Measurements from ENCODE around the gene ADH7. TPM values are rescaled to one million over a fixed set of nuclear protein-coding genes. Genes with fewer than 3 reads are reported as not detected.
A peak's percentile ranks its signal among the peaks of the same experiment; 100 is the strongest.
"Not testable (repeated sequence)": the region's sequence is repeated elsewhere in the genome, so short reads cannot be mapped to it uniquely, and the experiment has no call there.

ADH7 gene
- total and polyA plus RNA-seq, 9 donors: 0.38 TPM; not detected in 8

DNA sequence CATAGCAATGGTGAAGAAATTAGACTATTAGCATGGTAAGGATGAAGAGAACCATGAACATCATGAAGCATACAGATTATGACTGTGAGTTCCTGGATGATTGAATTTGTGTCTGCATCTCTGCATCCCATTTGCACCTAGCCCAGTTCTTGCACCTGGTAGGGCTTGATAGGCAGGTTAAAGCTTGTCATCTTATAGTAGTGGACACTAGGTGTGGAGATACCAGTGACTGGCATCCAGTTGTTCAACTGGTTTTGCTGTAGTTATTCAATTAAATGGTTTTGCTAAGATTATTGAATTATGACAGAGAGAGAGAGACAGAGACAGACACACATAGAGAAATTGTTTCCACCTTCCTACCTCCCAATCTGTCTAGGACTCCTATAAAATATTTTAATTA, 5.0 kb downstream of the ADH7 start:
- Histone ChIP-seq H3K4me1 (ENCODE audit: control insufficient read depth, insufficient read depth, low read length) (no peaks in the 10 kb centered on the region), H3K4me3 (ENCODE audit: low read length) (no peak overlapping the region), H3K9me3 (replicated peaks; ENCODE audit: control insufficient read depth, low read depth, low read length) (no peaks in the 10 kb centered on the region), H3K36me3 (ENCODE audit: control insufficient read depth, insufficient read depth, low read length) (no peaks in the 10 kb centered on the region), H3K27ac (ENCODE audit: low read length) (no peak overlapping the region), H3K27me3 (ENCODE audit: control insufficient read depth, insufficient read depth, low read length) (no peaks in the 10 kb centered on the region)
- no peak for DNase-seq

DNA sequence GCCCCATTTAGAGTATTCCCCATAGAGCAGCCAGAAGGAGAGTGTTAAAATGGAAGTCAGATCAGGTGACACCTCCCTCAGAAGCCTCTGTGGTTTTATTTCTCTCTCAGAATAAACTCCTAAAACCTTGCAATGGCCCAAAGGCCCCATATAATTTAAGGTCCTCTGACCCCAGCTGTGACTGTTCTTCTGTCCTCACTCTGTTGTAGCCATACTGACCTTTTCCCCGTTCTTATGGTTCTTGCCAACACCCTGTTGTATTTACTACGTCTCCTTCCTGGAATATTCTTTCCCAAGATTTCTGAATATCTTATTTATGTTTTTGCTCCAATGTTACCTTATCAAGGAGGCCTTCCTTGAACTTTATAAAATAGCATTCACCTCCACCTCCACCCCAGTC, 18.0 kb downstream of the ADH7 start:
- no peak for DNase-seq
- Histone ChIP-seq H3K27me3 (ENCODE audit: control insufficient read depth, insufficient read depth, low read length) (no peaks in the 10 kb centered on the region), H3K9me3 (replicated peaks; ENCODE audit: control insufficient read depth, low read depth, low read length) (no peaks in the 10 kb centered on the region), H3K4me3 (ENCODE audit: low read length) (no peak overlapping the region), H3K36me3 (ENCODE audit: control insufficient read depth, insufficient read depth, low read length) (no peaks in the 10 kb centered on the region), H3K4me1 (ENCODE audit: control insufficient read depth, insufficient read depth, low read length) (no peaks in the 10 kb centered on the region), H3K27ac (ENCODE audit: low read length) (no peak overlapping the region)
- WGBS (ENCODE audit: insufficient coverage): 100% methylated on average over 1 of the region's 2 CpGs

DNA sequence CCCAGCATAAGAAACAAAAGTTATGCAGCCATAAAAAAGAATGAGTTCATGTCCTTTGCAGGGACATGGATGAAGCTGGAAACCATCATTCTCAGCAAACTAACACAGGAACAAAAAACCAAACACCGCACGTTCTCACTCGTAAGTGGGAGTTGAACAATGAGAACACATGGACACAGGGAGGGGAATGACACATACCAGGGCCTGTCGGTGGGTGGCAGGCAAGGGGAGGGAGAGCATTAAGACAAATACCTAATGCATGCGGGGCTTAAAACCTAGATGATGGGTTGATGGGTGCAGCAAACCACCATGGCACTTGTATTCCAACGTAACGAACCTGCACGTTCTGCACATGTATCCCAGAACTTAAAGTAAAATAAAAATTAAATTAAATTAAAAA, 19.4 kb downstream of the ADH7 start:
- not testable (repeated sequence) for H3K9me3 ChIP-seq (replicated peaks; ENCODE audit: control insufficient read depth, low read depth, low read length); H3K36me3 ChIP-seq (ENCODE audit: control insufficient read depth, insufficient read depth, low read length); H3K4me3 ChIP-seq (ENCODE audit: low read length); H3K4me1 ChIP-seq (ENCODE audit: control insufficient read depth, insufficient read depth, low read length); DNase-seq; H3K27ac ChIP-seq (ENCODE audit: low read length); H3K27me3 ChIP-seq (ENCODE audit: control insufficient read depth, insufficient read depth, low read length)
- WGBS (ENCODE audit: insufficient coverage): 40% methylated on average over 1 of the region's 8 CpGs

- not testable (repeated sequence) for H3K9me3 ChIP-seq (replicated peaks; ENCODE audit: control insufficient read depth, low read depth, low read length); DNase-seq; H3K4me1 ChIP-seq (ENCODE audit: control insufficient read depth, insufficient read depth, low read length); H3K27me3 ChIP-seq (ENCODE audit: control insufficient read depth, insufficient read depth, low read length); H3K4me3 ChIP-seq (ENCODE audit: low read length); H3K36me3 ChIP-seq (ENCODE audit: control insufficient read depth, insufficient read depth, low read length); H3K27ac ChIP-seq (ENCODE audit: low read length)
- WGBS (ENCODE audit: insufficient coverage): no CpG with 5 or more reads among the region's 3 CpGs
Measured at GRCh38 chr4:99414902-99415301, 20.2 kb downstream of the ADH7 start.

DNA sequence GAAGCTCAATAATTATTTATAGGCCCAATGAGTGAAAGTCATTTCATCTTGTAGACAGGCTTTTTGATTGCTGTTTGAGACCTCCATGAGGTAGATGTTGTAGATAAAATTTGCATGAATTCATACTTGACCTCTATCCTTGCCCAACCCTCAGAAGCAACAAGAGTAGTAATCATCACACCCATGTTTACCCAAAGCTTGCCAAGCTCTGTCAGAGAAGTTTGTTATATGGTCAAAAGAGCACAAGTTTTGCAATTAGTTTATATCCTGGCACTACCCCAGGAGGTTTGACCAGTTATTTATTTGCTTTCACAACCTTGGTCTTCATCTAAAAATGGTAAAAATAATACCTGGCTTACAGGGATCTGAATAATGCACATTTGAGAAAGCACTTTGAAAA, 20.7 kb downstream of the ADH7 start:
- Histone ChIP-seq H3K27ac (ENCODE audit: low read length) (no peak overlapping the region), H3K4me1 (ENCODE audit: control insufficient read depth, insufficient read depth, low read length) (no peaks in the 10 kb centered on the region), H3K4me3 (ENCODE audit: low read length) (no peak overlapping the region), H3K27me3 (ENCODE audit: control insufficient read depth, insufficient read depth, low read length) (no peaks in the 10 kb centered on the region), H3K36me3 (ENCODE audit: control insufficient read depth, insufficient read depth, low read length) (no peaks in the 10 kb centered on the region), H3K9me3 (replicated peaks; ENCODE audit: control insufficient read depth, low read depth, low read length) (no peaks in the 10 kb centered on the region)
- DNase-seq: no peak

- Histone ChIP-seq H3K27me3 (ENCODE audit: control insufficient read depth, insufficient read depth, low read length) (no peaks in the 10 kb centered on the region), H3K27ac (ENCODE audit: low read length) (no peak overlapping the region), H3K36me3 (ENCODE audit: control insufficient read depth, insufficient read depth, low read length) (no peaks in the 10 kb centered on the region), H3K4me1 (ENCODE audit: control insufficient read depth, insufficient read depth, low read length) (no peaks in the 10 kb centered on the region), H3K4me3 (ENCODE audit: low read length) (no peak overlapping the region), H3K9me3 (replicated peaks; ENCODE audit: control insufficient read depth, low read depth, low read length) (no peaks in the 10 kb centered on the region)
- no CpG with 5 or more reads among the region's 4 CpGs for WGBS (ENCODE audit: insufficient coverage)
- no peak for DNase-seq
Measured at GRCh38 chr4:99413140-99413539, 22.0 kb downstream of the ADH7 start.

- Histone ChIP-seq H3K36me3 (ENCODE audit: control insufficient read depth, insufficient read depth, low read length) (no peaks in the 10 kb centered on the region), H3K4me1 (ENCODE audit: control insufficient read depth, insufficient read depth, low read length) (no peaks in the 10 kb centered on the region), H3K9me3 (replicated peaks; ENCODE audit: control insufficient read depth, low read depth, low read length) (no peaks in the 10 kb centered on the region), H3K27ac (ENCODE audit: low read length) (no peak overlapping the region), H3K27me3 (ENCODE audit: control insufficient read depth, insufficient read depth, low read length) (no peaks in the 10 kb centered on the region), H3K4me3 (ENCODE audit: low read length) (no peak overlapping the region)
- no peak for DNase-seq
Measured at GRCh38 chr4:99411041-99411440, 24.1 kb downstream of the ADH7 start.

GRCh38 chr4:99410075-99410474, 25.1 kb downstream of the ADH7 start:
- no peaks in the 10 kb centered on the region for H3K27me3 ChIP-seq (ENCODE audit: control insufficient read depth, insufficient read depth, low read length)
- no peak overlapping the region for H3K27ac ChIP-seq (ENCODE audit: low read length)
- 100% methylated on average over 3 of the region's 5 CpGs for WGBS (ENCODE audit: insufficient coverage)
- H3K36me3 ChIP-seq (ENCODE audit: control insufficient read depth, insufficient read depth, low read length): no peaks in the 10 kb centered on the region
- H3K4me1 ChIP-seq (ENCODE audit: control insufficient read depth, insufficient read depth, low read length): peaks cover 2% of the 10 kb centered on the region
- no peak for DNase-seq
- no peak overlapping the region for H3K4me3 ChIP-seq (ENCODE audit: low read length)
- H3K9me3 ChIP-seq (replicated peaks; ENCODE audit: control insufficient read depth, low read depth, low read length): no peaks in the 10 kb centered on the region

DNA sequence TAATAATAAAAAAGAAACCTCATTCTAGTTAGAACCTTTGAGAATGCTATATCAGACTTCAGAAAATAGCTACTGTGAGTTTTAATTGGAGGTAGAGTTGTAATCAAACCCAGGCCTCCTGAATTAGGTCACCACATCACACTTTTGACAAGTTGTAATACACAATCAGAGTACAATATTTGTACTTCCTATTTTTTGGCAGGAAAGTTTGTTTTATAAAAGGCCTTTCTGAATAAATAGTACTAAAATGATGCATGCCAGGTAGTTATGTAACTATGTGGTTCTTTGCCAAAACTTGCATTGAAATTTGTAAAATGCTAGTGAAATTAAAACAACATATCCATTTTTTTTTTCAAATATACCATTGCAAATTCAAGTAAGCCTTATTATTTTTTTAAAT, 26.8 kb downstream of the ADH7 start:
- H3K27ac ChIP-seq (ENCODE audit: low read length): no peak overlapping the region

DNA sequence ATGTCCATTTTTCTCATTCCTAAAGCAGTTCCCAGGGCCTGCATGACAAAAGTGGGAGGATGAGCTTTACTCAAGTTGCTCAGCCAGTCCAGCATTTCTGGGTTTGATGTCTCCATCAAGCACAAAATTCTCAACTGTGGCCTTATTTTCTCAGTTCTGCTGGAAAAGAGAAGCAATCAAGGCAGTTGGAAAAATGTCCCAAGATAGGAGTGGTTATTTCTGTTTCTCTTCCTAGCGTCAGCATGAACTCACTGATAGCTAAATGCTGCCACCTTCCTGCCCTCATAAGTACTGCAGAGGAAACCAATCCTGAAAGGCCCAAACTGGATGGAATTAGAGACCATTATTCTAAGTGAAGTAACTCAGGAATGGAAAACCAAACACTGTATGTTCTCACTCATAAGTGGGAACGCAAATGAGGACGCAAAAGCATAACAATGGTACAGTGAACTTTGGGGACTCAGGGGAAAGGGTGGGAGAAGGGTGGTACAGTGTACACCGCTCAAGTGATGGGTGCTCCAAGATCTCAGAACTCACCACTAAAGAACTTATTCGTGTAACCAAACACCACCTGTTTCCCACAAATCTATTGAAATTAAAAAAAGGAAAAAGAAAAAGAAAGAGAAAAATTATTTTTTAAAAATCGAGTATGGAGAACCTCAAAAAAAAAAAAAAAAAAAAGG, 29.6 kb downstream of the ADH7 start:
- Histone ChIP-seq H3K4me3 (ENCODE audit: low read length) (no peak overlapping the region), H3K4me1 (ENCODE audit: control insufficient read depth, insufficient read depth, low read length) (peaks cover 4% of the 10 kb centered on the region), H3K36me3 (ENCODE audit: control insufficient read depth, insufficient read depth, low read length) (no peaks in the 10 kb centered on the region), H3K27me3 (ENCODE audit: control insufficient read depth, insufficient read depth, low read length) (no peaks in the 10 kb centered on the region), H3K27ac (ENCODE audit: low read length) (peak overlapping the region; percentile 64), H3K9me3 (replicated peaks; ENCODE audit: control insufficient read depth, low read depth, low read length) (no peaks in the 10 kb centered on the region)
- DNase-seq: peak; percentile 94
- WGBS (ENCODE audit: insufficient coverage): no CpG with 5 or more reads among the region's 6 CpGs

More for the DNA sequence above, 26.8 kb downstream of the ADH7 start:
- Histone ChIP-seq H3K27me3 (ENCODE audit: control insufficient read depth, insufficient read depth, low read length) (no peaks in the 10 kb centered on the region), H3K9me3 (replicated peaks; ENCODE audit: control insufficient read depth, low read depth, low read length) (no peaks in the 10 kb centered on the region), H3K4me3 (ENCODE audit: low read length) (no peak overlapping the region), H3K36me3 (ENCODE audit: control insufficient read depth, insufficient read depth, low read length) (no peaks in the 10 kb centered on the region), H3K4me1 (ENCODE audit: control insufficient read depth, insufficient read depth, low read length) (peaks cover 4% of the 10 kb centered on the region)
- DNase-seq: peak; percentile 70

GRCh38 chr4:99404595-99405287, 30.4 kb downstream of the ADH7 start:
- H3K27ac ChIP-seq (ENCODE audit: low read length): peak overlapping the region; percentile 64
- no CpG with 5 or more reads among the region's 4 CpGs for WGBS (ENCODE audit: insufficient coverage)
- no peaks in the 10 kb centered on the region for H3K27me3 ChIP-seq (ENCODE audit: control insufficient read depth, insufficient read depth, low read length)

More at GRCh38 chr4:99404595-99405287, 30.4 kb downstream of the ADH7 start:
- Histone ChIP-seq H3K4me1 (ENCODE audit: control insufficient read depth, insufficient read depth, low read length) (peaks cover 4% of the 10 kb centered on the region), H3K36me3 (ENCODE audit: control insufficient read depth, insufficient read depth, low read length) (no peaks in the 10 kb centered on the region), H3K9me3 (replicated peaks; ENCODE audit: control insufficient read depth, low read depth, low read length) (no peaks in the 10 kb centered on the region), H3K4me3 (ENCODE audit: low read length) (no peak overlapping the region)
- DNase-seq: no peak
